ENCODE results near the gene BICD1.

Gene BICD1

DNA sequence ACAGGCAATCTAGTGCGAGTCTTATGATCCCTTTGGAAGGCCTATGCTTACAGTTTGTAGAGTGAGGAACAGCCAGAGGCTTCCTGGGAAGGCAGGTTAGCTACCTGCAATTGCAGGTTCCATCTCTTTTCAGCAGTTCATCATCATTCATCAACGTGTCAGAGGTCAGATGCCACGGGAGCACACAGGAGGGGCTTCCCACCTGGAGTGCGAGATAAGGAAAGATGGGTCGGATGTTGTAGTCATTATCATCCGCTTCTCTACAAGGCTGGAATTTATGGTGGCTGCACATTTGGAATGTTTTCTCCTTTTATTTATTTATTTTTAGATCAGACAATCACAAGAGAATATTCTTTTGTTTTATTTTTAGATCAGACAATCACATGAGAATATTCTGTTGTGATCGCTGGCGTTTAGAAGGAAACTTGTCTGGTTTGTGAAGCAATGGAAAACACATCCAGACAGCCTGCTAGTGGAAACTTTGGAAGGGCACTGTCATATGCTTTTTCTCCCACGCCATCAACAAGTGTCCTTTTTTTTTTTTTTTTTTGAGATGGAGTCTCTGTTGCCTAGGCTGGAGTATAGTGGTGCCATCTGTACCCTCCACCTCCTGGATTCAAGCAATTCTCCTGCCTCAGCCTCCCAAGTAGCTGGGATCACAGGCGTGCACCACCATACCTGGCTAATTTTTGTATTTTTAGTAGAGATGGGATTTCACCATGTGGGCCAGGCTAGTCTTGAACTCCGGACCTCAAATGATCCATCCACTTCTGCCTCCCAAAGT, 1.9 kb upstream of the BICD1 start:
- DNase-seq = no peak

DNA sequence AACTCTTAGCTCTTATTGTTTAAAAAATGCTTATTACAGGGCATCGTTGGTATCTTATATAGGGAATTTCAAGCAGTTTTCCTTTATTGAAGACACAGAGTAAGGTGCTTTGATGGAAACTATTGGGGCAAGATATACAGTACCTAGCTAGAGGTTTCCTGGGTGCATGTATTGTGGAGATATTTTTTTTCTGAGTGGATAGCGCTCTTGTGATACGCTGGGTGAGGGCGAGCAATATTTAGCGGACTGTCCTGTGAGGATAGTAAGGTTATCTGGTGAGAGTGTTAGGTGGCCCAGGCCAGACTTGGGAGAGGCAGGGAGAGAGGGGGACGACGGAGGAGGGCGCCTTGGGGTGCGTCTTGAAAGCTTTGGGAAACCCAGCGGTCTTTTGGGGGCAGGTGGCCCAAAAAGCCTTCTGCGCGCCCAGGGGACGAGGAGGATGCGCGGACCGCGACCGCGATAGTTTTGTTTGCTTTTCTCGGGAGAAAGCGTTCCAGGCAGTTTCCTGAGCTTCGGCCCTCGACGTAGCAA, 596 bp upstream of the BICD1 start:
- DNase-seq = no peak

DNA sequence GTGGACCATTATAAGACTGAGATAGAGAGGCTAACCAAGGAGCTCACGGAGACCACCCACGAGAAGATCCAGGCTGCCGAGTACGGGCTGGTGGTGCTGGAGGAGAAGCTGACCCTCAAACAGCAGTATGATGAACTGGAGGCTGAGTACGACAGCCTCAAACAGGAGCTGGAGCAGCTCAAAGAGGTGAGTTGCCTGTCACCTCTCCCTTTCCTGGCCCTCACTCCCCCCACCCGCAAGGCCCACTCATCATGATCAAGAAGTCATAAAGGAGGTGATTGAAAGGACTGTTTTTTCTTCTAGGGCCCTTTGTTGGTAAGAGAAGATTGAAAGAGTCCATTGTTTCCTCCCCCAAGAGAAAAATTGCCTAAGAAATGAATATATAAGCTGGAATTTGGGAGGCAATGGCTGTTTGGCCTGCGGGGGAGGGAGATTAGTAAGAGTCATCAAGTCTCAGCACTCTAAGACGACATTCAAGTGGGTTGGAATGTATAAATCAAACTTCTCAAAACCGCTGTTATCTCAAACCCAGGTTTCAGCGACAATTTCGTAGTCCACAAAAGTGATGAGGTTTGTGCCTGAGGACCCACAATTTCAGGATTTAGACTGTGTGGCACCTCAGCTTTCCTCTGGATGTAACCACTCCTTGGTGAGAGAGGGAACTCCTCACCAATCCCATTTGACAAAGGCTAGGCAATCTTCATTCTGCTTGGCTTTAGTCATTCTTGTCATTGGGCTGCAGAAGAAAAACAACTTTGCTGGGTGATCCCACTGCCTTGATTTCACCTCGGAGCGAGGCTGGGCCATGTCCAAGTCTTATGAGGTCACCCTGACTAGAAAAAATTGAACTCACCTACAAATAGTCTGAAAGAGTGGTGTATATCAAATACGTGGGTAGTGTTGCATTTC, 966 bp downstream of the BICD1 start:
- DNase-seq = no peak

DNA sequence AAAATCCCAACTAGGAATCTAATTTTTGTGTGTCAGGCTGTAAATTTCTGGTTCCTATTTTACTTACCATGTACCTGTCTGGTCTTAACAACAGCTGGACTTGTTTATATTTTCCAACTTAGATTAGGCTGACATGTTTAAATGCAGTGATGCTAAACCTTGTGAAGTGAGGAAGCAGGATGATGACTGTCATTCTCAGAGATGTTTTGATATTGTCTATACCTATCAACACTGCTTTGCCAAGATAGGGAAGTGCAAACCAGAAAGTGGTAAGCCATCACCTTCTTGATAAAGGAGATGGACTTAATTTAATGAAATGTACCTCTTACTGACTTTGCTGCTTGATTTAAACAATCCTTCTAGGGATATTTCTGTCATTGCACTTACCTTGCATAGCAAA, 2.1 kb downstream of the BICD1 start:
- no peak for DNase-seq

DNA sequence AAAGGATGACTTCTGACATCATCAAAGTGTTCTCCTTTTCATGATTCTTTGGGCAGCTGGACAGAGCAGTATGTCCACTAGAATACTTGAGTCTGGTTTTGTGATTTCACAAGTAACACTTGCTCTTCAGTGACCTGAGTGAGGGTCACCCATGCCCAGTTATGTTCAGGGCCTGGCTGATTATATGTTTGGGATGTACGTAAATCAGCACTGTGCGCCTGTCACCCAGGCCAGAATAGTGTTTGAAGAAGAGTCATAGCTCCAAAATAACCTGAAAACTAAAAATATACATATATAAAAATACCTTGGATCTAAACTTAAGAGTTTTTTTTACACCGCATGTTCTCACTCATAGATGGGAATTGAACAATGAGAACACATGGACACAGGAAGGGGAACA, 3.8 kb downstream of the BICD1 start:
- DNase-seq = no peak

DNA sequence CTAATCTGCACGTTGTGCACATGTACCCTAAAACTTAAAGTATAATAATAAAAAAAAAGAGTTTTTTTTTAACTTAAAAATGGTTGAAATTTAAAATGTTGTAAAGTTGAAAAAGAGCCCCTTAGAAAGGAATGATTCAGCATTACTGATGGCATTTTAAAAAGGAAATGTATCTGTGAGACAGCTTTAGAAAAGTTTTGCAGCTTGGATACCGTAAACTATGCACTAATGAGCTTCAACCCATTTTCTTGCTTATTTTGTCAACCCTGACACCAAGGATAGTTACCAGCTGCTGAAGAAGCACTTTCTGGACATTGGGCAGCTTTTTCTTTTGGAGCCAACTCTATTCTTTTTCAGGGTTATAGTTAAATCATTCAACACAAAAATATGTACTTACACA, 4.3 kb downstream of the BICD1 start:
- DNase-seq = no peak

DNA sequence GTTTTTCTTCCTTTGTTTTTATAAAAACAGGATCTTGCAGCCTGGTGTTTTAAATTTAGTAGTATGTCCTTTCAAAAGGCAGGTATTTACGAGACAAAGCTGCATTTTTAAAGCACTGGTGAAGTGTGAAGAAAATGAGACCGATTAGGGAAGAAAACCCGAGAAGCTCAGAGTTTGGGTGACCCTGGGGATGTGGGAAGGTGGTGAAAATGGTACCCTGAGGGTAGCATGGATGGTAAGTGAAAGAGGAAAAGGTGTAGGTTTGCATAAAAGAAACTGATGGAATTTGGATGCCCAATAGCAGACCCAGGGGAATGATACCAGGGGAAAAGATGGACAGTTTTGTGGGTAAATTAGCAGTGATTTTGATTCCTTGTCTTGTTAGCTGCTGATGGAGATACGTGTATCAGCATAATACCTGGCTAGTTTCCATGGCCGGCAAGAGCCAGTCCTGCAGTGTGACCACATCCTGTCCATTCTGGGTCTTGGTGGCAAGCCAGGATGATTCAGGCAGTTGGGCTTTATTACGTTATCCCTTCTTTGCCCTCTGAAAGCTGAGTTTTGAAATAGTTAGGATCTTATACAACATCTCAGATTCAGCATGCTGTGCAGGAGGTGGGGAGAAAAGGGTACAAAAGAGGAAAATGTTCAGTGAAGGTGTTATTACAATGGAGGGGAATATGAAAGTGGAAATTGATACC, 8.9 kb downstream of the BICD1 start:
- peak; percentile 31 for DNase-seq

DNA sequence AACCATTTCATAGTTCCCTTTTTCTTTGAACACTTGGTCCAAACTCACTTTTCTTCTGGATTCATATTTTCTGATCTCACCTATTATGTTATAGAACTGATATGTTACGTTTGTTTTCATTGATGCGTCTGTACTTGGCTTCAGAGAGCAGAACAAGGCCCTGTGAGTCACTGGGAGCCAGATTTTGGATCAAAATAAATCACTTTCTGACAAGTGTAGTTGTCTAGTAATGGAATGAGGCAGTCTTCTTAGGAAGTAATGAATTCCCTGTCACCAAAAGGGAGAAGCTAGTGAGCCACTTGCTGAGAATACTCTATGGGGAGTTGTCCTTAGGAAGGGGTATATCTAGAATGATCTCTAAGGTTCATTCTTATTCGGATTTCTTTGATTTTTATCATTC, 10.2 kb downstream of the BICD1 start:
- DNase-seq = no peak

DNA sequence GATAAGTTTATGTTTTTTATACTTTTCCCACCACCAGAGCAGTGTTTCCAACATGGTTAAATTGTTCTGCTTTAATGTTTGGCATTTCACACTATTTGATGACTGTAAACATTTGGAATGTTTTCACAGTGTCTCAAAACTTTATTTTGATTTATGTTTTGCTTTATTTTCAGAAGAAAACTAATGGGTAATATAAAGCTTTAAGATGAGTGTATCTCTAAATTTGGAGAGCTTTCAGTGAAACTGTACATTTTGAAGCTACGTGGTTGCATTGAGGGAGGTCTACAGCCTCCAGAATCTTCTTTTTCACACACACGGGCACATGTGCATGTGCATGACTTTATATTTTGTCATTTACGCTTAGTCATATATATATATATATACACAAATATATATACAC, 10.7 kb downstream of the BICD1 start:
- no peak for DNase-seq

DNA sequence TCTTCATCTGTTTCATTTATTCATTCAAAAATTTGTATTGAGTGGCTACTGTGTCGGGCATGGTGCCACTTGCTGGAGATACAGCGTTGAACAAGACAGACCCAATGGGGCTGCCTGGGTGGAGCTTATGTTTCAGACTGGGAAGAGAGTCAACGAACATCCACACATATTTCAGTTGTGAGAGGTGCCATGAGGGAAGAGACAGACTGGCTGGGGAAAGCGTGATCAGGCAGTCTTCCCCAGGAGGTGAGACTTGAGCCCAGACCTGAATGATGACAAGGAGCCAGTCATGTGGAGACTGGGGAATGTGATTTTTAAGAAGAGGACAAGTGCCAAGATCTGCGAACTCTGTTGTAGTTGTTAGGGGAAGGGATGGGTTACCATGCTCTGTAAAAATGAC, 12.2 kb downstream of the BICD1 start:
- no peak for DNase-seq

DNA sequence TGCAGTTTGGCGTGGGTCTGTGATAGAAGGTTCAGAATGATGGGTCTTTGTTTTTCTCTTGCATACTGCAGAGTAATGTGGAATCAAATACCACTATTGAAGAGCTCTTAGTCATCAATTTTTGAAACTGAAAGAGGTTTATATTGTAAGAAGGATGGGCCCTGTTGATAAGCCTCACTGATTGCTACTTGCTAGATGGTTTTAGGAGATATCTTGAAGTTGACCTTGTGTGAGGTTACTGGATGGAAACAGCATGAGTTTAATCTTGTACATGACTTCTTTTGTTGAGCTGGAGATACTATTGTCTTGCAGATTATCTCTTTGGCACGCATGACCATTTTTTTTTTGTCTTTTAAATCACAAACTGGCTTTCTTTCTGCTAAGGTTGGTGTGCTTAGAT, 13.8 kb downstream of the BICD1 start:
- no peak for DNase-seq

DNA sequence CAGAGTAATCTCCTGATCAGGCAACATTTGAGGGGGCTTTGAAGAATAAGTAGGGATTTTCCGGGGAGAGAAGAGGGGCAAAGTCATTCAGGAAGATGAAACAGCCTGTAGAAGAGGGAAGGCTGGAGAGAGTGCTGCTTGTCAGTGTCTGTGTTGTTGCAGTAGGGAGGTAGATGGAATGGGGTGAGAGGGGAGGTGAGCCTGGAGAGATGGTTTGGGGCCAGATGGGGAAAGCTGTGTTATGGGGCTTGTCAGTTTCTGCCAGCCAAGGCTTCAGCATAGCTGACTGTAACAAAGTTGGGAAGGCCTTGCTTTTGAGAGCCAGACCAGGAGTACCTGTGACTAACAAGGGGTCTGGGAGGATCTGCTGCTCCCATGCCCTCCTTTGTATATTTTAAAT, 18.0 kb downstream of the BICD1 start:
- no peak for DNase-seq

DNA sequence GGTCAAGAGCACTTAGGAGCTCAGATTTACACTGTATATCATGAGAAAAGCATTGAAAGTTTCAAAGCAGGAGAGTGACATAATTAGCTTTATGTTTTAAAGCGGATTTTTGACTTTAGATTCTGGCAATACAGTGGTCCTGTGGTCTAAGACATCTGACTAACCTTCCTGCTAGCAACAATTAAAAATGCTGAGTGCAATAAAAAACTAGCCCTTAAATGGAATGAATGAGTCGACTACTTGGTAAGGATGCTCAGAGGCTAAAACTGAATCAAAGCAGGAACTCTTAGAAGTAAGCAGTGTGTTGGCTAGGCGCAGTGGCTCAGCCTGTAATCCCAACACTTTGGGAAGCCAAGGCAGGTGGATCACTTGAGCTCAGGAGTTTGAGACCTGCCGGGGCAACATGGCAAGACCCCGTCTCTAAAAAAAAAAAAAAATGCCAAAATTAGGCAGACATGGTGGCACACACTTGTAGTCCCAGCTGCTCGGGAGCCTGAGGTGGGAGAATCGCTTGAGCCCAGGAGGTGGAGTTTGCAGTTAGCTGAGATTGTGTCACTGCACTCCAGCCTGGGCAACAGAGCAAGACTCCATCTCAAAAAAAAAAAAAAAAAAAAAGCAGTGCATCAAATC, 18.9 kb downstream of the BICD1 start:
- DNase-seq = no peak

DNA sequence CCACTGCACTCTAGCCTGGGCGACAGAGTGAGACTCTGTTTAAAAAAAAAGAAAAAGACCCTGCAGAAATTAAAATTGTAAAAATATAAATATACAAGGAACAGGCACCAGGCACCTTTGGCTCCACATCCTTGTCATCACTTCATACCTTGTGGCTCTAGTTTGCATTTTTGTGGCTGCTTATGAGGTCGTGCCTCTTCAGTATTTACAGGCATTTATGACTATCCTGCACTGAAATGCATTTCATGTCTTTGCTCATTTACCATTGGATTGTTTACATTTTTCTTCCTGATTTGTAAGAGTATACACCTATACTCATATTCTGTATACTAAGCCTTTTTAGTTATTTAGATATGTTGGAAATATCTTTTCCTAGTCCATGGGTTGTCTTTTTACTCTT, 20.1 kb downstream of the BICD1 start:
- no peak for DNase-seq

DNA sequence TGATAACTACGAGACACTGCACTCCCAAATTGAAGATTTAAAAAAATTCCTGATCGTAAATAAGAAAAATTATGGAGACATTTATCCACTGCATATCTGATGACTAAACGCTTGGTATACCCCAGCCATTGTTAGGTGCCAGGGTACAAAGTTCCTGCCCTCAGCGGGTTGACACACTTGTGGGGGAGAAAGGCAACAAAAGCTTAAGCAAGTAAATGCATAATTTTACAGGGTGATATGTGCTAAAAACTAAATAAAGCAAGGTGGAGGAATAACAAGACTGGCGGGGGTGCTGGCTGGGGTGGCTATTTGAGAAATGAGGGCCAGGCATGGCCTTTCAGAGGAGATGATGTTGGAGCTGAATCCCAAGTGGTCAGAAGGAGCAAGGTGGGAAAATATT, 25.0 kb downstream of the BICD1 start:
- DNase-seq = no peak

DNA sequence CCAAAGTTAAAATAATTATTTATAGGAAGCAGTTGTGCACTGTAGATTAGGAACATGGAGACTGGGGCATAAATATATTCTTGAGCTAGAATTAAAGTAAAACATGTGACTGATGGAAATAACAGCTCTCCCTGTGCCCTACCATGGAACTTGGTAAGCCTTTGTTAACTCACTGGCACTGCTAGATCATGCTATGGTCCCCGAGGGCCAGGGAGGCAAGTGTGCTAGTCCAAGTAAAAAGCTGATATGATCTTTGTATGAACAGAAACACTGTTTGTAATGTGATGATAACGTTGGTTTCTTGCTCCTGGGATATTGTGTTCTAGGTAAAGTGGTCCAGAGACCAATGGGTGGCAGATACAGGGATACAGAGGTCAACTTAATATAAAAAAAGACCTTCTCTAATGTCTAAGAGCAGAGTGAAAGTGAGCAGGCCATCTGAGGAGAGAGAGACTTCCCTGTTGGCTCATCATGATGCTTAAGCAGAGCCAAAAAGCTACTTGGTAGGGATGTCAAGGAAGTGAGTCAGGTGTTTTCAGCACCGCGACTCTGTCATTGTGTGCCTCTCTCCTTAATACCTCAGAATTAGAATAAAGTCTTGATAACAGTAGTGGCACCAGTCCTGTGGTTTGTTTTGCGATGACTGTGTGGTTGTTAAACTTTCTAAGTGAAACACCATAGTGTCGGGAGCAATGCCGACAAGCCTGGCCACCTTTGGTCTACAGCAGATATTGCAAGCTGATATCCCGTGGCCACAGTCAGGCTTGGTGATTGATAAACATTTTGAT, 27.6 kb downstream of the BICD1 start:
- no peak for DNase-seq

DNA sequence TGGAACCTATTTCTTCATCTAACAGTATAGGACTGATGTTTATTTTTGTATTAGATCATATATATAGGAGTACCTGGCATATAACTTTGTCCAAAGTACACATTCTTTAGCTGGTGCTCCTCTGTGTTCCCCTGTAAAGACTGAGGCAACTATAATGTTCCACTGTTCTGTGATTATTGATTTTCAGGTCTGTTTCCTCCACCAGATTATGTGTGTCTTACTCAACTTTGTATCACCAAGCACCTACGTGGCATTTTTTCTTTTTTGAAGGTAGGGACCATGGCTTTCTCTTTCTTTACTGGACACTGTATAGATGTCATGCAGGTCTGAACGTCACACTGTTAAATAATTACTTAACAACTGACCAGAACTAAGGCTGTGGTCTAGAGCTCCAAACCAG, 29.3 kb downstream of the BICD1 start:
- DNase-seq = no peak

DNA sequence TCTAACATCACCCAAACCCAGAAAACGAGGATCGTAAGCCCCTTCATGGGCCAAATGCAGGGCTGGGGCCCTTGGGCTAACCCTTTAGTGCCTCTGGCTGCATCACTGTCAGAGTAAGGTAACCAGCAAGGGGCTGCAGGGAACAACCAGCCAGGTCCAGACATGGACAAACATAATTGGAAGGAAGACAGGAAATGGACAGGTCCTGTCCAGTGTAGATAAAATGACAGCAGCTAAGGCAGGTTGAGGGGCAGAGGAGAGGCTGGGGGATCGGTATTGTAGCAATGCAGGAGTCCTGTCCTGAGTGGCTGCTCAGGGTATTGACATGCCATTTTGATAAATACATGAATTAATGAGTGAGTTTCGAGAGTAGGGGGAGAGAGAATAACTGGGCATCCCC, 29.8 kb downstream of the BICD1 start:
- no peak for DNase-seq

DNA sequence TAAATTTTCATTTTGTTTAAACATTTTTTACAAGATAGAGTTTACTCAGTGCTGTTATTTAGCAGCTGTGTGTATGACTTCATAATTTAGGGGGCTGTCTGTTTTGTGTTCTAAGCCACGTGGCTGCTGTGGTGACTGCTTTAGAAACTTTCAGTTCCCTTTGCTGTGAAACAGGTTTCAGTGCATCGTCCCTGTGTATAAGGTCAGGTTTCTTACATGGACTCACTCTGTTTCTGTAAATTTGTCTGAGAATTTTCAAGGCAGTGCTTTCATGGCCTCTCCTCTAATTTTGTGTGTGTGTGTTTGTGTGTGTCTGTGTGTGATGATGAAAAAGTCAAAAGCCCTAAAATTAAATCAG, 32.4 kb downstream of the BICD1 start:
- no peak for DNase-seq

DNA sequence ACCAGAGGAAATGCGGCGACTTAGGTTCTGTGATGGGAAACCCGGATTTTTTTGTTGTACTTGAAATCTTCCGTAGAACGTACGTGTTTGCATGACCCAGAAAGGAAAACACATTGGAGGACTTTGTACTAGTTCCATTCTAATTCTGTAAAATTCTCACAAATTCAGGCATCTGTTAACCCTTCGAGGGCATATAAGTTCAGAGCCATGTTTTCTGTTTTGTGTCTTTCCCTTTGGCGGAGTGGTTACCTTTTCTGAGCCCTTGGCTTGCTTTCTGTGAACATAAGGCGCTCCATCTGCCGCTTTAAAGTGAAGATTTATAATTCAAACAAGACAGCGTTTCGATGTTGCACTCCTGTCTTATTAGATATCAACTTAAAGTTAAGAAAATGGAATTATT, 34.2 kb downstream of the BICD1 start:
- no peak for DNase-seq

DNA sequence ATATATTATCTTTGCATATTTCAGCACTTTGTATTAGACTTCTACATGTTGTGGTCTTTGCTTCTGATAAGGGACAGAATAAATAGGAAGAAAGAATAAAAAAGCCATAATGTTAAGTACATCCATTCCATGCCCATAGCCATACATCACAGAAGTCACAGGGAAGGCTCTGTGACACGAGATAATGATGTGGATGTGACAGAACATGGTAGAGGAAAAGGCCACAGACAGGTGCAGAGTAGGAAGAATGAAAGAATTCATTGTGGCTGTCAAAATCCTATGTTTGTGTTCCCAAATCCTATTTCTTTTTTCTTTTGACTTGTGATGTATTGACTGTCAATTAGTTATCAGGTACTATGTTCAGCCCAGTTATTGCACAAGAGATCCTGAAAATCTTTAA, 38.4 kb downstream of the BICD1 start:
- DNase-seq = no peak

All from COR-L47 (cell line).